K562 (cell line): Measurements from ENCODE around the gene CRPPA. TPM values are rescaled to one million over a fixed set of nuclear protein-coding genes. Genes with fewer than 3 reads are reported as not detected.

Source experiments
- ATAC-seq: fragments of 200-7000 bp; cut with Tn5 transposase; 3 replicates; pipeline ENCODE4 v1.9.1; 2020; ENCODE audit warnings: moderate library complexity
- BruUV-seq: library from RNA; stranded (reverse); fragments of 400-500 nt; replicated peaks from 2 replicates; lab custom pipeline; 2021; lab: Mats Ljungman, UMichigan
- CTCF ChIA-PET: fragments of 300-600 bp; formaldehyde crosslinking; extraction: SDS; loops from one replicate; lab custom pipeline; 2021; ENCODE audit warnings: low intra/inter-chr PET ratio; lab: Yijun Ruan, JAX
- POLR2A ChIA-PET: fragments of 300-600, 350-650 bp; sonication (Branson Sonifier 250); formaldehyde crosslinking; extraction: SDS; loops from one replicate; lab custom pipeline; 2021; ENCODE audit warnings: antibody characterized with exemption, inconsistent platforms; lab: Yijun Ruan, JAX
- DNase-seq, 4 experiments: peaks; one replicate each; pipeline versions ENCODE4 v3.0.0 to v3.0.0-alpha.2; 2011 to 2018; ENCODE audit warnings: low spot score in 3 of 4, mixed read lengths in 3 of 4; ENCODE audit errors: extremely low read depth in 1 of 4
- FAIRE-seq: peaks from 2 replicates; lab custom pipeline; 2011; peaks lifted over from hg19 to GRCh38; lab: Jason Lieb, UNC
- H2AFZ ChIP-seq: 2 replicates; pipeline ENCODE4 v1.6.0; 2011; ENCODE audit warnings: low read depth, low read length, control low read depth, inconsistent platforms
- H3K27ac ChIP-seq: fragments of 200-600 bp; 3 replicates; pipeline ENCODE4 v1.8.0; 2011; ENCODE audit warnings: low read depth, mild to moderate bottlenecking, control low read depth, inconsistent platforms, low read length, moderate library complexity, mixed read lengths; ENCODE audit errors: extremely low read depth
- H3K27me3 ChIP-seq, 2 experiments: fragments of 300-600 bp in 1 of 2; 2 replicates in 1 of 2; 3 replicates in 1 of 2; pipeline versions ENCODE4 v1.6.0 to v1.8.0; 2011; ENCODE audit warnings: inconsistent platforms in 2 of 2, low read length in 2 of 2, mild to moderate bottlenecking in 1 of 2, mixed read lengths in 1 of 2, moderate library complexity in 1 of 2; ENCODE audit not compliant: control insufficient read depth in 2 of 2, insufficient read depth in 2 of 2
- H3K36me3 ChIP-seq: fragments of 300-600 bp; 3 replicates; pipeline ENCODE4 v1.8.0; 2011; ENCODE audit warnings: mild to moderate bottlenecking, low read length, inconsistent platforms; ENCODE audit not compliant: control insufficient read depth, insufficient read depth
- H3K4me1 ChIP-seq, 2 experiments: fragments of 200-600 bp in 1 of 2; replicated peaks in 1 of 2; 2 replicates in 1 of 2; 3 replicates in 1 of 2; pipeline versions ENCODE4 v1.5.1 to v1.8.0; 2011; ENCODE audit warnings: inconsistent platforms in 2 of 2, low read length in 2 of 2, mild to moderate bottlenecking in 1 of 2, mixed read lengths in 1 of 2, moderate library complexity in 1 of 2; ENCODE audit not compliant: control insufficient read depth in 2 of 2, insufficient read depth in 2 of 2
- H3K4me2 ChIP-seq: 2 replicates; pipeline ENCODE4 v1.6.1; 2011; ENCODE audit warnings: low read length, control low read depth, inconsistent platforms, mixed read lengths; ENCODE audit not compliant: insufficient read depth
- H3K4me3 ChIP-seq: fragments of 200-600 bp; sonication (generic), shearing (Covaris generic); 2 replicates; pipeline ENCODE4 v1.5.1; 2016; ENCODE audit warnings: control low read depth, inconsistent platforms
- H3K79me2 ChIP-seq: fragments of 200-600 bp; 3 replicates; pipeline ENCODE4 v1.8.0; 2011; ENCODE audit warnings: low read length, inconsistent platforms; ENCODE audit not compliant: control insufficient read depth, insufficient read depth
- H3K9ac ChIP-seq, 2 experiments: 2 replicates each; pipeline versions ENCODE4 v1.6.0 to v1.6.1; 2011; ENCODE audit warnings: low read depth in 2 of 2, low read length in 2 of 2, control low read depth in 1 of 2, inconsistent platforms in 1 of 2, mild to moderate bottlenecking in 1 of 2, mixed read lengths in 1 of 2; ENCODE audit not compliant: insufficient read depth in 1 of 2
- H3K9me1 ChIP-seq: one replicate; pipeline ENCODE4 v1.6.0; 2011; ENCODE audit warnings: inconsistent platforms, mild to moderate bottlenecking, low read length, moderate library complexity; ENCODE audit not compliant: control insufficient read depth, insufficient read depth
- H3K9me3 ChIP-seq: replicated peaks from 2 replicates; pipeline ENCODE4 v1.5.1; 2011; ENCODE audit warnings: low read depth, low read length, inconsistent platforms; ENCODE audit not compliant: control insufficient read depth, insufficient read depth
- H4K20me1 ChIP-seq: replicated peaks from 2 replicates; pipeline ENCODE4 v1.6.1; 2011; ENCODE audit warnings: low read length, inconsistent platforms, mixed read lengths; ENCODE audit not compliant: control insufficient read depth, insufficient read depth
- BACH1 ChIP-seq: fragments of 200-800 bp; sonication (Bioruptor generic); IDR thresholded peaks from 2 replicates; pipeline ENCODE4 v1.6.1; 2016; ENCODE audit warnings: missing genetic modification characterization, missing compliant biosample characterization
- GATAD2B ChIP-seq: fragments of 450-650 bp; IDR thresholded peaks from 2 replicates; pipeline ENCODE4 v1.6.1; 2017; ENCODE audit warnings: mild to moderate bottlenecking, borderline replicate concordance
- MTA3 ChIP-seq: fragments of 450-650 bp; formaldehyde crosslinking; IDR thresholded peaks from 2 replicates; pipeline ENCODE4 v1.6.1; 2017; ENCODE audit warnings: mild to moderate bottlenecking, borderline replicate concordance
- NBN ChIP-seq: fragments of 450-650 bp; IDR thresholded peaks from 2 replicates; pipeline ENCODE4 v1.6.1; 2016; ENCODE audit warnings: low read depth, mild to moderate bottlenecking
- SRSF9 ChIP-seq: fragments of 200-400 bp; formaldehyde crosslinking; IDR thresholded peaks from 2 replicates; pipeline ENCODE4 v1.6.1; 2017; ENCODE audit warnings: low read depth, low read length, borderline replicate concordance
- ZNF644 ChIP-seq: fragments of 200-800 bp; sonication (Bioruptor generic); IDR thresholded peaks from 2 replicates; pipeline ENCODE4 v1.6.1; 2016; ENCODE audit warnings: low read depth, missing genetic modification characterization, missing compliant biosample characterization
- WGBS: fragments of 100-300 bp; shearing (Covaris generic); methylation state at CpG from one replicate; pipeline ENCODE4 v1.1.6; 2016; ENCODE audit warnings: low coverage, mixed read lengths; ENCODE audit not compliant: insufficient coverage; ENCODE audit errors: missing lambda C conversion rate; 5-methylcytosine and 5-hydroxymethylcytosine counted together
- in situ Hi-C: fragments of 300-500 bp; cut with MboI; formaldehyde crosslinking; loops from 4 replicates; pipeline ENCODE4 v1.15.0; 2018; ENCODE audit warnings: inconsistent platforms, mixed read lengths
- intact Hi-C: fragments of 100-400 bp; cut with micrococcal nuclease; formaldehyde crosslinking; loops from 2 replicates; pipeline ENCODE4 v1.14.2; 2022
- polyA plus RNA-seq, 8 experiments: library from polyadenylated mRNA; depleted of rRNA in 4 of 8; stranded (reverse) in 5 of 8; unstranded in 3 of 8; fragments of >200 nt; fragmentation: Nextera tagmentation in 2 of 8; fragmentation: Illumina TruSeq in 1 of 8; extraction: Ambion mirVana in 2 of 8; extraction: Trizol in 1 of 8; gene quantifications; 2 replicates each; pipeline versions ENCODE4 v1.2.1 to v1.2.3, GENCODE V29; 2011 to 2014; ENCODE audit warnings: inconsistent platforms in 1 of 8, missing spikeins in 1 of 8
- total RNA-seq, 7 experiments: library from RNA; depleted of rRNA in 6 of 7; stranded (reverse); fragments of >200 nt in 6 of 7; fragmentation: Illumina TruSeq in 2 of 7; extraction: Trizol in 2 of 7; gene quantifications; 2 replicates each; pipeline versions ENCODE4 v1.2.1 to v1.2.3, GENCODE V29; 2011 to 2021; ENCODE audit warnings: low replicate concordance in 1 of 7
- TF ChIP-seq, protein P1 (sequence below): fragments of 450-650 bp; conservative IDR thresholded peaks from 2 replicates; pipeline ENCODE4 v1.6.1; 2016; ENCODE audit warnings: missing genetic modification characterization, low read depth, mild to moderate bottlenecking, control low read depth, missing compliant biosample characterization

Gene CRPPA
- total and polyA plus RNA-seq, 9 of the 15 experiments (the other 6 are each of a cell fraction or from before 2014, with no cell fraction given), result 3.9 to 14.4 (median 7.8) TPM

DNA sequence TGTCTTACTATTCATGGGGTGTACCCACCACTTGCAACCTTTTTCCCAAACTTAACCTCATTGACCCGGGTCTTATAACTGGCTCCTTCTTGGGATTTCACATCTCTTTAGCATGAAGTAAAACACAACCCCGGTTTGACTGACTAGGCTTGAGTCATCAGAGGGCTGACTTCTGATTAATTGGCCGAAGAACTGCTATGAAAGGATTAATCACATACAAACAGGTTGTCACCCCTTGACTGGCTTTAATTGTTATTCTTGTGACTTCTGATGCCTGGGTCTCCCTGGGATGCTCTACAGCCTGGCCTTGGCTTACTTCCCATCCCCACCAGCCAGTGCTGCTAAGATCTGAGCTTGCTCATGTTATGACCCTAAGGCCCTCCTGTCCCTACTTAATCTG is 8.8 kb upstream of the CRPPA start:
- CTCF ChIA-PET, result no interaction called here
- in situ Hi-C loops, result no loop called here
- BruUV-seq, result no TSS peak

More for the DNA sequence above, 8.8 kb upstream of the CRPPA start:
- POLR2A ChIA-PET, result interaction anchor here (4.3 kb wide), 1 partner anchor 10 kb away, joined by 24 read pairs; the partner anchor contains the start of gene CRPPA
- Histone ChIP-seq H3K79me2 (no peaks in the 10 kb centered on the region), H3K9me3 (no peaks in the 10 kb centered on the region), H3K9me1 (no peaks in the 10 kb centered on the region), H3K4me2 (no peak overlapping the region; the same call in 1 of the 2 replicates), H3K4me3 (no peak overlapping the region), H3K27ac (no peak overlapping the region), H3K9ac (no peak overlapping the region), H4K20me1 (no peaks in the 10 kb centered on the region), H2AFZ (peak overlapping the region; percentile 48; the same call in 1 of the 2 replicates), H3K36me3 (no peaks in the 10 kb centered on the region), H3K27me3 (no peaks in the 10 kb centered on the region), H3K4me1 (peaks cover 0 to 37% of the 10 kb centered on the region in 2 experiments; a peak in 4 of 5 replicates)
- no peak for DNase-seq
- ATAC-seq, result no peak
- intact Hi-C loops, result loop anchor here (5.0 kb wide), 1 partner anchor 82 kb away; no protein-coding TSS in a partner anchor
- FAIRE-seq, result no peak
- TF ChIP-seq BACH1 (tag) (no peak), MTA3 (no peak), GATAD2B (no peak), NBN (no peak), ZNF644 (tag) (no peak), SRSF9 (no peak)
- TF ChIP-seq, protein P1, sequence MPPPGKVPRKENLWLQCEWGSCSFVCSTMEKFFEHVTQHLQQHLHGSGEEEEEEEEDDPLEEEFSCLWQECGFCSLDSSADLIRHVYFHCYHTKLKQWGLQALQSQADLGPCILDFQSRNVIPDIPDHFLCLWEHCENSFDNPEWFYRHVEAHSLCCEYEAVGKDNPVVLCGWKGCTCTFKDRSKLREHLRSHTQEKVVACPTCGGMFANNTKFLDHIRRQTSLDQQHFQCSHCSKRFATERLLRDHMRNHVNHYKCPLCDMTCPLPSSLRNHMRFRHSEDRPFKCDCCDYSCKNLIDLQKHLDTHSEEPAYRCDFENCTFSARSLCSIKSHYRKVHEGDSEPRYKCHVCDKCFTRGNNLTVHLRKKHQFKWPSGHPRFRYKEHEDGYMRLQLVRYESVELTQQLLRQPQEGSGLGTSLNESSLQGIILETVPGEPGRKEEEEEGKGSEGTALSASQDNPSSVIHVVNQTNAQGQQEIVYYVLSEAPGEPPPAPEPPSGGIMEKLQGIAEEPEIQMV (tag), result no peak
- 37% methylated on average over 3 of the region's 3 CpGs for WGBS
